OCI-LY3 (cell line): ENCODE results near the gene SPINK8.

Experiments
- CTCF ChIP-seq: fragments of 200-600, 300-600 bp; sonication (generic); IDR thresholded peaks from 2 replicates; pipeline ENCODE4 v1.5.1; 2014; ENCODE audit warnings: antibody characterized with exemption, low read length, low read depth
- EZH2phosphoT487 ChIP-seq: fragments of 200-600 bp; shearing (Covaris generic); IDR thresholded peaks from 2 replicates; pipeline ENCODE4 v1.6.1; 2018; ENCODE audit warnings: antibody characterized with exemption, mixed run types, low read depth

- TF ChIP-seq CTCF (no peak), EZH2phosphoT487 (no peak)
Observed at GRCh38 chr3:48320996-48321395, 12.5 kb downstream of the SPINK8 start.
